Tibial nerve (tissue), 4 donors: ENCODE measurements around the gene GABRA5. TPM values are rescaled to one million over a fixed set of nuclear protein-coding genes. Genes with fewer than 3 reads are reported as not detected.

Experiments
- DNase-seq, 2 donors: peaks; one replicate each; pipeline ENCODE4 v3.0.0-alpha.2; 2019; ENCODE audit warnings: low spot score in 2 of 2
- H3K27ac ChIP-seq, 4 donors: fragments of 200-600 bp; sonication (generic) in 3 of 4; one replicate each; pipeline ENCODE4 v1.5.1; 2017 to 2019; ENCODE audit warnings: mild to moderate bottlenecking in 1 of 4
- H3K27me3 ChIP-seq, 2 donors: fragments of 200-600 bp; sonication (generic) in 1 of 2; one replicate each; pipeline versions ENCODE4 v1.5.1 to v1.6.0; 2017 to 2019
- H3K36me3 ChIP-seq, 3 donors: fragments of 200-600 bp; sonication (generic); one replicate each; pipeline ENCODE4 v1.5.1; 2018 to 2019
- H3K4me1 ChIP-seq, 4 donors: fragments of 200-600 bp; sonication (generic) in 3 of 4; one replicate each; pipeline ENCODE4 v1.5.1; 2017 to 2019
- H3K4me3 ChIP-seq, 4 donors: fragments of 200-600 bp; sonication (generic) in 3 of 4; one replicate each; pipeline ENCODE4 v1.5.1; 2017 to 2019; ENCODE audit warnings: mild to moderate bottlenecking in 1 of 4, moderate library complexity in 1 of 4
- H3K9me3 ChIP-seq, 4 donors: fragments of 200-600 bp; sonication (generic) in 3 of 4; one replicate each; pipeline ENCODE4 v1.5.1; 2017 to 2019
- CTCF ChIP-seq, 5 experiments: fragments of 200-600 bp in 3 of 5; fragments of 450-650 bp in 2 of 5; sonication (generic) in 3 of 5; IDR thresholded peaks; one replicate each; pipeline ENCODE4 v1.5.1; 2016 to 2019; ENCODE audit warnings: antibody characterized with exemption in 5 of 5, mild to moderate bottlenecking in 3 of 5, moderate library complexity in 2 of 5
- EP300 ChIP-seq, 2 donors: sonication (generic); formaldehyde crosslinking; IDR thresholded peaks; one replicate each; pipeline ENCODE4 v1.6.1; 2017; ENCODE audit warnings: antibody characterized with exemption in 2 of 2, mild to moderate bottlenecking in 1 of 2
- POLR2A ChIP-seq, 2 donors: fragments of 450-650 bp; IDR thresholded peaks; one replicate each; pipeline ENCODE4 v1.6.1; 2017; ENCODE audit warnings: antibody characterized with exemption in 2 of 2, mild to moderate bottlenecking in 2 of 2, moderate library complexity in 2 of 2
- WGBS, 2 donors: methylation state at CpG; one replicate each; pipeline ENCODE4 v1.1.5; 2018; 5-methylcytosine and 5-hydroxymethylcytosine counted together
- total RNA-seq, 4 donors: library from RNA; depleted of rRNA; stranded (reverse); fragments of >200 nt; gene quantifications; one replicate each; pipeline ENCODE4 v1.1.0, GENCODE V29; 2016

Gene GABRA5
- total RNA-seq, 4 donors from 2014 or later: not detected

GRCh38 chr15:26864664-26865191 lies 2.1 kb upstream of the GABRA5 start:
- Histone ChIP-seq H3K9me3 (no peaks in the 10 kb centered on the region), H3K4me3 (no peak overlapping the region), H3K4me1 (peaks cover 0 to 25% (median 0%) of the 10 kb centered on the region in 4 donors), H3K36me3 (no peaks in the 10 kb centered on the region), H3K27ac (no peak overlapping the region), H3K27me3 (peaks cover 5 to 44% of the 10 kb centered on the region in 2 donors)
- no peak for TF ChIP-seq POLR2A (IDR thresholded peaks at IDR 0.05)
- TF ChIP-seq CTCF (IDR thresholded peaks at IDR 0.05): peak; percentile 10 to 57 (median 35)
- 4 to 9% methylated on average over 8 of the region's 8 CpGs for whole genome bisulfite sequencing, 2 donors
- DNase-seq: no peak

- no peak overlapping the region for H3K27ac ChIP-seq
- DNase-seq: no peak
- peaks cover 5 to 48% of the 10 kb centered on the region in 2 donors for H3K27me3 ChIP-seq
- peaks cover 0 to 25% (median 0%) of the 10 kb centered on the region in 4 donors for H3K4me1 ChIP-seq
- no peaks in the 10 kb centered on the region for H3K36me3 ChIP-seq
- TF ChIP-seq CTCF (IDR thresholded peaks at IDR 0.05): no peak
- no peak for TF ChIP-seq EP300 (IDR thresholded peaks at IDR 0.05)
- no peak for TF ChIP-seq POLR2A (IDR thresholded peaks at IDR 0.05)
- peak overlapping the region in 1 of 4 donors; percentile 37 for H3K4me3 ChIP-seq
- no peaks in the 10 kb centered on the region for H3K9me3 ChIP-seq
- WGBS, 2 donors: 0 to 6% methylated on average over 10 to 65 of the region's 104 CpGs
Observed at GRCh38 chr15:26867200-26868007, 542 bp downstream of the GABRA5 start.

- 24 to 30% methylated on average over 14 to 18 of the region's 46 CpGs for WGBS, 2 donors
- Histone ChIP-seq H3K36me3 (no peaks in the 10 kb centered on the region), H3K9me3 (no peaks in the 10 kb centered on the region), H3K4me1 (peaks cover 0 to 25% (median 0%) of the 10 kb centered on the region in 4 donors), H3K27me3 (peaks cover 5 to 48% of the 10 kb centered on the region in 2 donors), H3K27ac (no peak overlapping the region), H3K4me3 (peak overlapping the region in 1 of 4 donors; percentile 37)
- no peak for DNase-seq
- TF ChIP-seq CTCF (IDR thresholded peaks at IDR 0.05) (no peak), EP300 (IDR thresholded peaks at IDR 0.05) (no peak), POLR2A (IDR thresholded peaks at IDR 0.05) (no peak)
Observed at GRCh38 chr15:26868029-26868685, 1.3 kb downstream of the GABRA5 start.

GRCh38 chr15:26869628-26870027 lies 2.8 kb downstream of the GABRA5 start:
- DNase-seq: no peak
- WGBS, 2 donors: 71 to 81% methylated on average over 3 of the region's 3 CpGs
- Histone ChIP-seq H3K4me1 (peaks cover 0 to 22% (median 0%) of the 10 kb centered on the region in 4 donors), H3K36me3 (no peaks in the 10 kb centered on the region), H3K27me3 (peaks cover 5 to 48% of the 10 kb centered on the region in 2 donors), H3K27ac (no peak overlapping the region), H3K4me3 (no peak overlapping the region), H3K9me3 (no peaks in the 10 kb centered on the region)
- TF ChIP-seq POLR2A (IDR thresholded peaks at IDR 0.05) (no peak), CTCF (IDR thresholded peaks at IDR 0.05) (no peak), EP300 (IDR thresholded peaks at IDR 0.05) (no peak)

GRCh38 chr15:26870346-26870745 lies 3.5 kb downstream of the GABRA5 start:
- WGBS, 2 donors: 73 to 82% methylated on average over 3 of the region's 3 CpGs
- H3K27me3 ChIP-seq: peaks cover 5 to 48% of the 10 kb centered on the region in 2 donors
- no peak for DNase-seq
- no peaks in the 10 kb centered on the region for H3K9me3 ChIP-seq
- peaks cover 0 to 18% (median 0%) of the 10 kb centered on the region in 4 donors for H3K4me1 ChIP-seq
- no peaks in the 10 kb centered on the region for H3K36me3 ChIP-seq
- no peak for TF ChIP-seq POLR2A (IDR thresholded peaks at IDR 0.05)
- TF ChIP-seq CTCF (IDR thresholded peaks at IDR 0.05): no peak
- no peak for TF ChIP-seq EP300 (IDR thresholded peaks at IDR 0.05)
- no peak overlapping the region for H3K4me3 ChIP-seq
- no peak overlapping the region for H3K27ac ChIP-seq
